ENCODE results near the gene LILRB3. TPM values are rescaled to one million over a fixed set of nuclear protein-coding genes. Genes with fewer than 3 reads are reported as not detected.
A peak's percentile ranks its signal among the peaks of the same experiment; 100 is the strongest.
"Not testable (repeated sequence)": the region's sequence is repeated elsewhere in the genome, so short reads cannot be mapped to it uniquely, and the experiment has no call there.

Gene LILRB3
- 4.2 TPM for total RNA-seq

- not testable (repeated sequence) for DNase-seq
Measured at GRCh38 chr19:54222474-54223276, at the start of gene LILRB3. Gene LILRB3, minus strand, starts transcription at chr19:54223007. Its CDS starts 31 bp downstream, at chr19:54222976.

GRCh38 chr19:54272181-54272580 is 49.4 kb upstream of the LILRB3 start:
- DNase-seq = not testable (repeated sequence)

- DNase-seq = not testable (repeated sequence)
Measured at GRCh38 chr19:54271587-54271986, 48.8 kb upstream of the LILRB3 start.

GRCh38 chr19:54271106-54271505 is 48.3 kb upstream of the LILRB3 start:
- DNase-seq = no peak

- no peak for DNase-seq
Measured at GRCh38 chr19:54268936-54269335, 46.1 kb upstream of the LILRB3 start.

- peak; percentile 5 for DNase-seq
Measured at GRCh38 chr19:54266133-54266532, 43.3 kb upstream of the LILRB3 start.

- DNase-seq = no peak
Measured at GRCh38 chr19:54262470-54262869, 39.7 kb upstream of the LILRB3 start.

GRCh38 chr19:54262066-54262465 is 39.3 kb upstream of the LILRB3 start:
- DNase-seq = no peak

- no peak for DNase-seq
Measured at GRCh38 chr19:54257116-54257480, 34.3 kb upstream of the LILRB3 start, which contains the start of gene LILRB5. Gene LILRB5, minus strand, starts transcription at chr19:54257273. Its CDS starts 80 bp downstream, at chr19:54257193.

GRCh38 chr19:54256250-54257115 is 33.7 kb upstream of the LILRB3 start:
- no peak for DNase-seq

GRCh38 chr19:54255105-54255775 is 32.4 kb upstream of the LILRB3 start:
- no peak for DNase-seq

GRCh38 chr19:54254195-54254906 is 31.5 kb upstream of the LILRB3 start:
- no peak for DNase-seq

GRCh38 chr19:54253331-54254194 is 30.8 kb upstream of the LILRB3 start:
- no peak for DNase-seq

- DNase-seq = no peak
Measured at GRCh38 chr19:54252845-54253244, 30.0 kb upstream of the LILRB3 start.

- DNase-seq = no peak
Measured at GRCh38 chr19:54252243-54252642, 29.4 kb upstream of the LILRB3 start.

GRCh38 chr19:54248016-54248601 is 25.3 kb upstream of the LILRB3 start:
- DNase-seq = no peak

GRCh38 chr19:54247106-54247930 is 24.5 kb upstream of the LILRB3 start:
- no peak for DNase-seq

- DNase-seq = no peak
Measured at GRCh38 chr19:54245936-54246335, 23.1 kb upstream of the LILRB3 start.

GRCh38 chr19:54243809-54244208 is 21.0 kb upstream of the LILRB3 start:
- DNase-seq = not testable (repeated sequence)

- not testable (repeated sequence) for DNase-seq
Measured at GRCh38 chr19:54242646-54243045, 19.8 kb upstream of the LILRB3 start, which contains the start of gene LILRA6. Gene LILRA6, minus strand, starts transcription at chr19:54242790.

All from skin of body (tissue), 2 donors.